Ishikawa (cell line): ENCODE measurements around the gene RAX.

ENCODE experiments used
- CEBPB ChIP-seq: IDR thresholded peaks from 2 replicates; pipeline ENCODE4 v1.6.1; 2012
- CREB1 ChIP-seq: IDR thresholded peaks from 2 replicates; pipeline ENCODE4 v1.6.1; 2012; ENCODE audit warnings: low read depth
- EGR1 ChIP-seq: IDR thresholded peaks from 2 replicates; pipeline ENCODE4 v1.6.1; 2012
- EP300 ChIP-seq: IDR thresholded peaks from 2 replicates; pipeline ENCODE4 v1.6.1; 2012; ENCODE audit warnings: borderline replicate concordance
- FOXM1 ChIP-seq: IDR thresholded peaks from 2 replicates; pipeline ENCODE4 v1.6.1; 2012; ENCODE audit warnings: low read depth, borderline replicate concordance
- NFIC ChIP-seq: IDR thresholded peaks from 2 replicates; pipeline ENCODE4 v1.6.1; 2012
- RAD21 ChIP-seq: IDR thresholded peaks from 2 replicates; pipeline ENCODE4 v1.6.1; 2012; ENCODE audit warnings: low read depth
- TAF1 ChIP-seq: IDR thresholded peaks from 2 replicates; pipeline ENCODE4 v1.6.1; 2012; ENCODE audit warnings: low read depth, mild to moderate bottlenecking
- TCF12 ChIP-seq: IDR thresholded peaks from 2 replicates; pipeline ENCODE4 v1.6.1; 2012; ENCODE audit warnings: low read depth
- TEAD4 ChIP-seq: IDR thresholded peaks from 2 replicates; pipeline ENCODE4 v1.6.1; 2012
- USF1 ChIP-seq: IDR thresholded peaks from 2 replicates; pipeline ENCODE4 v1.6.1; 2012
- YY1 ChIP-seq: IDR thresholded peaks from 2 replicates; pipeline ENCODE4 v1.6.1; 2012; ENCODE audit warnings: low read depth
- ZBTB7A ChIP-seq: IDR thresholded peaks from 2 replicates; pipeline ENCODE4 v1.6.1; 2012; ENCODE audit warnings: low read depth
- TF ChIP-seq, protein P1 (sequence below): IDR thresholded peaks from 2 replicates; pipeline ENCODE4 v1.6.1; 2012; ENCODE audit warnings: low read depth, mild to moderate bottlenecking
- TF ChIP-seq, protein P2 (sequence below): IDR thresholded peaks from 2 replicates; pipeline ENCODE4 v1.6.1; 2012

The RAX gene

DNA sequence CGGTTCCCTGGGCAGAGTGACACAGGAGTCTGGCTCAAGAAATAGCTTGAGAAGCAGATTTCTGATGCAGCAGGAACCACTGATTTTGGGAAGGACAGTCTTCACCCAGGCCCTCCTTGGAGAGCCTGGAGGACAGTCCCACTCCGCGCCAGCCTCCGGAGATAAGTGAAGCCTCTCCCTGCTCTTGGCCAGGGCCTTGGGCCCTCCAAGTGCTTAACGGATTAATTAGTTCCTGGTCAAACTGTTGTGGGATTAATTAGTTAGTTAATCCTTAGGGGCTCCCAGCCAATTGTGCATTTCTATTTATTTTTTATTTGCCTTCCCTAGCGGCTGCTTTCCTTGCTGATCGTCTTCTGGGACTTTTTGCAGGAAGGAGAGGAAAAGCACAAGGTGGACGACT is 25.6 kb upstream of the RAX start:
- TF ChIP-seq NFIC (no peak), TCF12 (no peak), USF1 (no peak), FOXM1 (no peak), RAD21 (no peak), EGR1 (no peak), TEAD4 (no peak)
- TF ChIP-seq, protein P1, sequence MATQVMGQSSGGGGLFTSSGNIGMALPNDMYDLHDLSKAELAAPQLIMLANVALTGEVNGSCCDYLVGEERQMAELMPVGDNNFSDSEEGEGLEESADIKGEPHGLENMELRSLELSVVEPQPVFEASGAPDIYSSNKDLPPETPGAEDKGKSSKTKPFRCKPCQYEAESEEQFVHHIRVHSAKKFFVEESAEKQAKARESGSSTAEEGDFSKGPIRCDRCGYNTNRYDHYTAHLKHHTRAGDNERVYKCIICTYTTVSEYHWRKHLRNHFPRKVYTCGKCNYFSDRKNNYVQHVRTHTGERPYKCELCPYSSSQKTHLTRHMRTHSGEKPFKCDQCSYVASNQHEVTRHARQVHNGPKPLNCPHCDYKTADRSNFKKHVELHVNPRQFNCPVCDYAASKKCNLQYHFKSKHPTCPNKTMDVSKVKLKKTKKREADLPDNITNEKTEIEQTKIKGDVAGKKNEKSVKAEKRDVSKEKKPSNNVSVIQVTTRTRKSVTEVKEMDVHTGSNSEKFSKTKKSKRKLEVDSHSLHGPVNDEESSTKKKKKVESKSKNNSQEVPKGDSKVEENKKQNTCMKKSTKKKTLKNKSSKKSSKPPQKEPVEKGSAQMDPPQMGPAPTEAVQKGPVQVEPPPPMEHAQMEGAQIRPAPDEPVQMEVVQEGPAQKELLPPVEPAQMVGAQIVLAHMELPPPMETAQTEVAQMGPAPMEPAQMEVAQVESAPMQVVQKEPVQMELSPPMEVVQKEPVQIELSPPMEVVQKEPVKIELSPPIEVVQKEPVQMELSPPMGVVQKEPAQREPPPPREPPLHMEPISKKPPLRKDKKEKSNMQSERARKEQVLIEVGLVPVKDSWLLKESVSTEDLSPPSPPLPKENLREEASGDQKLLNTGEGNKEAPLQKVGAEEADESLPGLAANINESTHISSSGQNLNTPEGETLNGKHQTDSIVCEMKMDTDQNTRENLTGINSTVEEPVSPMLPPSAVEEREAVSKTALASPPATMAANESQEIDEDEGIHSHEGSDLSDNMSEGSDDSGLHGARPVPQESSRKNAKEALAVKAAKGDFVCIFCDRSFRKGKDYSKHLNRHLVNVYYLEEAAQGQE, result no peak
- TF ChIP-seq, protein P2, sequence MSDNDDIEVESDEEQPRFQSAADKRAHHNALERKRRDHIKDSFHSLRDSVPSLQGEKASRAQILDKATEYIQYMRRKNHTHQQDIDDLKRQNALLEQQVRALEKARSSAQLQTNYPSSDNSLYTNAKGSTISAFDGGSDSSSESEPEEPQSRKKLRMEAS, result no peak

DNA sequence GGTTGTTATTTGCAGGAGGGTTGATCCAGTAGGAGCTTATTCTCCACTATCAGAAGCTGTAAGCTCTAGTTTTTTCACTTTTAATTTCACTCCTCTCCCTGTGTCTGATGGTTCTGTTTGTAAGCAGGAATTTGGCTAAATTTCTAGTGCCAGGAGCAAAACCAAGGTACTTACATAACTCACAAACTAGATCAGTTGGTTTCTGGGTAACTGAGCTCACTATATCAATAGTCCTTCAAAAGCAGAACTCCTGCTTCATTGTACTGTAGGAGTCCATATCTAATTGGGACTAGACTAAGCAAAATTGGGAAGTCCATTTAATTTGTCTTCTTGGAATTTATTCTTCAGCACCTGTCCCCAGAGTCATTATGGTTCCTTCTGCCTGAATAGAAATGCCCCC is 20.1 kb upstream of the RAX start:
- no peak for TF ChIP-seq CREB1
- no peak for TF ChIP-seq FOXM1
- TF ChIP-seq, protein P2, result no peak
- no peak for TF ChIP-seq CEBPB
- no peak for TF ChIP-seq EP300
- no peak for TF ChIP-seq RAD21
- no peak for TF ChIP-seq EGR1
- TF ChIP-seq ZBTB7A, result no peak

GRCh38 chr18:59286341-59286740 is 13.1 kb upstream of the RAX start:
- TF ChIP-seq TAF1, result no peak
- TF ChIP-seq EGR1, result no peak
- TF ChIP-seq, protein P2, result no peak
- no peak for TF ChIP-seq TCF12
- no peak for TF ChIP-seq RAD21
- TF ChIP-seq CREB1, result no peak
- TF ChIP-seq, protein P1, result no peak
- TF ChIP-seq ZBTB7A, result no peak
- no peak for TF ChIP-seq CEBPB
- TF ChIP-seq EP300, result no peak
- no peak for TF ChIP-seq YY1
- no peak for TF ChIP-seq NFIC
- no peak for TF ChIP-seq TEAD4
- no peak for TF ChIP-seq USF1
- TF ChIP-seq FOXM1, result no peak

- no peak for TF ChIP-seq RAD21
- no peak for TF ChIP-seq ZBTB7A
- TF ChIP-seq NFIC, result no peak
- no peak for TF ChIP-seq USF1
- TF ChIP-seq, protein P1, result no peak
- no peak for TF ChIP-seq CREB1
- no peak for TF ChIP-seq FOXM1
Measured at GRCh38 chr18:59282341-59282740, 9.1 kb upstream of the RAX start.

GRCh38 chr18:59279722-59280121 is 6.5 kb upstream of the RAX start:
- TF ChIP-seq YY1, result no peak
- TF ChIP-seq, protein P1, result no peak
- TF ChIP-seq TAF1, result no peak
- TF ChIP-seq EGR1, result no peak
- no peak for TF ChIP-seq CEBPB
- TF ChIP-seq TCF12, result no peak
